Adrenal gland (tissue), 12 donors: ENCODE results near the gene HSD17B14. TPM values are rescaled to one million over a fixed set of nuclear protein-coding genes. Genes with fewer than 3 reads are reported as not detected.
"Not testable (repeated sequence)": the region's sequence is repeated elsewhere in the genome, so short reads cannot be mapped to it uniquely, and the experiment has no call there.

ENCODE experiments used
- DNase-seq, 7 donors: peaks; one replicate each; pipeline ENCODE4 v3.0.0-alpha.2; 2019 to 2020
- H3K27ac ChIP-seq, 5 donors: fragments of 200-600 bp; sonication (generic) in 4 of 5; 1 replicate in 3 of 5; 2 replicates in 2 of 5; pipeline versions ENCODE4 v1.5.1 to v1.8.0; 2016 to 2020; ENCODE audit warnings: mild to moderate bottlenecking in 1 of 5
- H3K27me3 ChIP-seq: fragments of 200-600 bp; 2 replicates; pipeline ENCODE4 v1.8.0; 2021
- H3K36me3 ChIP-seq, 2 donors: fragments of 200-600 bp; replicated peaks in 1 of 2; 1 replicate in 1 of 2; 2 replicates in 1 of 2; pipeline versions ENCODE4 v1.5.1 to v1.8.0; 2018 to 2022
- H3K4me1 ChIP-seq, 2 donors: fragments of 200-600 bp; replicated peaks in 1 of 2; 1 replicate in 1 of 2; 2 replicates in 1 of 2; pipeline versions ENCODE4 v1.5.1 to v1.8.0; 2018 to 2021
- H3K4me3 ChIP-seq, 4 donors: fragments of 200-600 bp; sonication (generic) in 3 of 4; one replicate each; pipeline ENCODE4 v1.5.1; 2016 to 2018
- H3K9me3 ChIP-seq, 3 donors: fragments of 200-600 bp; sonication (generic) in 1 of 3; replicated peaks in 1 of 3; 1 replicate in 2 of 3; 2 replicates in 1 of 3; pipeline versions ENCODE4 v1.5.1 to v1.8.0; 2016 to 2021
- CTCF ChIP-seq, 6 experiments: fragments of 450-650 bp in 4 of 6; fragments of 200-600 bp in 2 of 6; sonication (generic) in 1 of 6; IDR thresholded peaks; 1 replicate in 5 of 6; 2 replicates in 1 of 6; pipeline versions ENCODE4 v1.5.1 to v1.8.0; 2016 to 2021; ENCODE audit warnings: antibody characterized with exemption in 6 of 6, mild to moderate bottlenecking in 2 of 6, moderate library complexity in 1 of 6
- POLR2A ChIP-seq, 2 donors: fragments of 450-650 bp; IDR thresholded peaks; one replicate each; pipeline ENCODE4 v1.6.1; 2017; ENCODE audit warnings: antibody characterized with exemption in 2 of 2, mild to moderate bottlenecking in 2 of 2, moderate library complexity in 1 of 2
- WGBS, 4 donors: extraction: QIAGEN DNeasy Blood & Tissue Kit in 2 of 4; methylation state at CpG; one replicate each; pipeline versions ENCODE4 v1.1.5 to v1.1.7; 2013 to 2017; 5-methylcytosine and 5-hydroxymethylcytosine counted together
- intact Hi-C, 2 donors: fragments of 100-400 bp; cut with DNase I; formaldehyde crosslinking; loops; one replicate each; pipeline versions ENCODE4 v1.14.1 to v1.15.0; 2022 to 2023
- polyA plus RNA-seq, 3 donors: library from polyadenylated mRNA; stranded (reverse); fragments of 200-250 nt in 2 of 3; fragments of 350-450 nt in 1 of 3; fragmentation: Illumina TruSeq in 1 of 3; extraction: RNeasy Lipid Tissue Mini Kit (QIAGEN cat#74804) in 1 of 3; gene quantifications; one replicate each; pipeline ENCODE4 v1.2.3, GENCODE V29; 2013 to 2014
- total RNA-seq, 9 donors: library from RNA; depleted of rRNA in 4 of 9; stranded (reverse); fragments of >200 nt in 4 of 9; fragments of 120-200 nt in 1 of 9; fragmentation: NEBNext Ultra II Directional in 1 of 9; extraction: Animal tissue kit (Norgen Biotek cat#: 25700) in 1 of 9; gene quantifications; one replicate each; pipeline versions ENCODE4 v1.1.0 to v1.2.4, GENCODE V29; 2013 to 2023
- donor health status: healthy with polysubstance abuse.
- donor health status: Bipolar disorder and iron deficiency.
- donor health status: DM: yes; HTN: yes; CAD: no.
- donor health status: DM: no; HTN: no; CAD: no.
- donor health status: DM: no; HTN: no; CAD: no.
- donor health status: DM: yes; HTN: yes; CAD: no.

HSD17B14 gene
- total and polyA plus RNA-seq, 12 donors = 7.4 to 178 (median 40.6) TPM

DNA sequence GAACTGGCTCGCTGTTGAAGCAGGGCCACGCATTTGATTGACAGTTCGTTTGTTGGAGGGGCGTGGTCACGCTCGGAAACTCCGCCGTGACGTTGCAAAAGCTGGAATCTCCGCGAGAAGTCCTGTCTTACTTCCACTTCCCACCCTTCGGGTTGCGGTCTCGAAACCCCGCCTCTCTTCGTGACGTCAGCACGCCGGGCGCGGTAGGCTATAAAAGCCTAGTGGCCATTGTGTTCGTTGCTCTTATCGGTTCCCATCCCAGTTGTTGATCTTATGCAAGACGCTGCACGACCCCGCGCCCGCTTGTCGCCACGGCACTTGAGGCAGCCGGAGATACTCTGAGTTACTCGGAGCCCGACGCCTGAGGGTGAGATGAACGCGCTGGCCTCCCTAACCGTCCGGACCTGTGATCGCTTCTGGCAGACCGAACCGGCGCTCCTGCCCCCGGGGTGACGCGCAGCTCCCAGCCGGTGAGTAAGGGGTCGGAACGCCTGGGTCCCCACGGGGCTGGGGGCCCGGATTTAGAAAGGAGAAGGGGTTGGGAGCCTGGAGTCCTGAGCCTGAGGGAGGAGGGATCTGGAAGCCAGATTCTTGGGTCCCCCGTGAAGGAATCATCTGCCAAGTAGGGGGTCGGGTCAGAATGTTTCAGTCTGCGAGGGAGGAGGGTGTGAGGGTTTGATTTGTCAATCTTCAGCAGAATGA, 36.0 kb upstream of the HSD17B14 start, which contains the start of gene PPP1R15A:
Gene PPP1R15A (plus strand): TSS at position 240 of the 702 bp plus-strand sequence. CDS start 813 bp downstream, outside the sequence.
- TF ChIP-seq CTCF (IDR thresholded peaks at IDR 0.05) = peak in 5 of 6 experiments; percentile 24 to 53 (median 42)
- TF ChIP-seq POLR2A (IDR thresholded peaks at IDR 0.05) = peak; percentile 100
- Histone ChIP-seq H3K27ac (peak within 1 kb of the TSS; percentile 97 to 100 (median 99)), H3K4me3 (peak within 1 kb of the TSS; percentile 64 to 81 (median 80)), H3K36me3 (peaks cover 0 to 37% of the 10 kb centered on the region in 2 donors), H3K27me3 (no peaks in the 10 kb centered on the region), H3K4me1 (peaks cover 34 to 43% of the 10 kb centered on the region in 2 donors), H3K9me3 (no peaks in the 10 kb centered on the region)
- WGBS, 4 donors = 0% methylated on average over 18 to 53 of the region's 53 CpGs
- intact Hi-C loops = loop anchor here in 1 of 2 donors (10.0 kb wide), 1 partner anchor 92 kb away; the partner anchor contains the start of gene FTL
- DNase-seq = peak; percentile 97 to 100 (median 99)

- Histone ChIP-seq H3K27ac (peak overlapping the region in 3 of 5 donors; percentile 22 to 100 (median 97)), H3K4me3 (peak overlapping the region in 1 of 4 donors; percentile 80)
- WGBS, 4 donors = 64 to 79% (median 73%) methylated on average over 24 to 31 of the region's 31 CpGs
Measured at GRCh38 chr19:48871471-48872181, 35.3 kb upstream of the HSD17B14 start.

GRCh38 chr19:48870048-48870447, 33.8 kb upstream of the HSD17B14 start:
- Histone ChIP-seq H3K4me3 (no peak overlapping the region), H3K4me1 (peaks cover 19 to 35% of the 10 kb centered on the region in 2 donors), H3K36me3 (peaks cover 0 to 17% of the 10 kb centered on the region in 2 donors), H3K9me3 (no peaks in the 10 kb centered on the region), H3K27ac (no peak overlapping the region), H3K27me3 (no peaks in the 10 kb centered on the region)
- TF ChIP-seq POLR2A (IDR thresholded peaks at IDR 0.05) (no peak), CTCF (IDR thresholded peaks at IDR 0.05) (no peak)
- intact Hi-C loops = loop anchor here in 1 of 2 donors (10.0 kb wide), 1 partner anchor 95 kb away; the partner anchor contains the start of gene FTL
- no peak for DNase-seq
- WGBS, 4 donors = 93 to 98% (median 96%) methylated on average over 9 of the region's 9 CpGs

More at GRCh38 chr19:48871471-48872181, 35.3 kb upstream of the HSD17B14 start:
- H3K27me3 ChIP-seq, H3K9me3 ChIP-seq: not testable (repeated sequence)
- H3K36me3 ChIP-seq = peaks cover 0 to 30% of the 10 kb centered on the region in 2 donors
- intact Hi-C loops = loop anchor here in 1 of 2 donors (10.0 kb wide), 1 partner anchor 93 kb away; the partner anchor contains the start of gene FTL
- peak in 2 of 7 donors; percentile 42 to 69 for DNase-seq
- peaks cover 33 to 45% of the 10 kb centered on the region in 2 donors for H3K4me1 ChIP-seq

- no peaks in the 10 kb centered on the region for H3K9me3 ChIP-seq
- WGBS, 4 donors = 16 to 29% (median 20%) methylated on average over 11 of the region's 11 CpGs
- peaks cover 2 to 19% of the 10 kb centered on the region in 2 donors for H3K4me1 ChIP-seq
- no peaks in the 10 kb centered on the region for H3K27me3 ChIP-seq
- H3K36me3 ChIP-seq = peaks cover 0 to 2% of the 10 kb centered on the region in 2 donors
- TF ChIP-seq POLR2A (IDR thresholded peaks at IDR 0.05) (peak in 1 of 2 donors; percentile 17), CTCF (IDR thresholded peaks at IDR 0.05) (no peak)
- intact Hi-C loops = no loop called here
- H3K4me3 ChIP-seq = peak within 1 kb of the TSS in 1 of 4 donors; percentile 53
- peak in 6 of 7 donors; percentile 68 to 82 (median 74) for DNase-seq
- H3K27ac ChIP-seq = peak within 1 kb of the TSS in 4 of 5 donors; percentile 53 to 85 (median 78)
Measured at GRCh38 chr19:48868114-48868886, 32.0 kb upstream of the HSD17B14 start, which contains the start of gene PLEKHA4. Gene PLEKHA4, minus strand, starts transcription at chr19:48868617. Its CDS starts 997 bp downstream, at chr19:48867620.
